H9 (cell line): ENCODE results near the gene FAM72D. TPM values are rescaled to one million over a fixed set of nuclear protein-coding genes. Genes with fewer than 3 reads are reported as not detected.
"Not testable (repeated sequence)": the region's sequence is repeated elsewhere in the genome, so short reads cannot be mapped to it uniquely, and the experiment has no call there.

Experiments
- DNase-seq: peaks from one replicate; pipeline ENCODE4 v3.0.0-alpha.2; 2017
- H2AFZ ChIP-seq: one replicate; pipeline ENCODE4 v1.6.1; 2013; ENCODE audit warnings: mild to moderate bottlenecking, low read length, control low read depth, moderate library complexity
- H2AK5ac ChIP-seq: 2 replicates; pipeline ENCODE4 v1.6.1; 2013; ENCODE audit warnings: low read length, control low read depth, mixed read lengths; ENCODE audit not compliant: insufficient read length
- H2BK120ac ChIP-seq: one replicate; pipeline ENCODE4 v1.6.1; 2013; ENCODE audit warnings: low read depth, mild to moderate bottlenecking, low read length, control low read depth, inconsistent platforms; ENCODE audit not compliant: poor library complexity, severe bottlenecking
- H2BK12ac ChIP-seq: 2 replicates; pipeline ENCODE4 v1.6.1; 2013; ENCODE audit warnings: low read length, control low read depth, mixed read lengths, low read depth; ENCODE audit not compliant: insufficient read length
- H2BK15ac ChIP-seq: 2 replicates; pipeline ENCODE4 v1.6.1; 2013; ENCODE audit warnings: low read depth, low read length, control low read depth
- H2BK20ac ChIP-seq: one replicate; pipeline ENCODE4 v1.6.1; 2013; ENCODE audit warnings: low read depth, mild to moderate bottlenecking, low read length, control low read depth, inconsistent platforms; ENCODE audit not compliant: poor library complexity, severe bottlenecking
- H2BK5ac ChIP-seq: 2 replicates; pipeline ENCODE4 v1.6.1; 2013; ENCODE audit warnings: low read length, control low read depth, mixed read lengths; ENCODE audit not compliant: insufficient read length
- H3K14ac ChIP-seq: 2 replicates; pipeline ENCODE4 v1.6.1; 2013; ENCODE audit warnings: low read length, control low read depth; ENCODE audit not compliant: insufficient read depth
- H3K18ac ChIP-seq: 2 replicates; pipeline ENCODE4 v1.6.1; 2013; ENCODE audit warnings: low read depth, mild to moderate bottlenecking, mixed read lengths, low read length, control low read depth; ENCODE audit not compliant: insufficient read length
- H3K23ac ChIP-seq: 2 replicates; pipeline ENCODE4 v1.6.1; 2013; ENCODE audit warnings: low read length, control low read depth, mixed read lengths, low read depth; ENCODE audit not compliant: insufficient read length
- H3K23me2 ChIP-seq: 2 replicates; pipeline ENCODE4 v1.6.1; 2013; ENCODE audit warnings: low read depth, mild to moderate bottlenecking, mixed read lengths, low read length, control low read depth; ENCODE audit not compliant: insufficient read length, poor library complexity, severe bottlenecking
- H3K27ac ChIP-seq: 2 replicates; pipeline ENCODE4 v1.5.1; 2013; ENCODE audit warnings: low read length, control low read depth, mixed read lengths, low read depth; ENCODE audit not compliant: insufficient read length
- H3K27me3 ChIP-seq: 2 replicates; pipeline ENCODE4 v1.6.1; 2013; ENCODE audit warnings: low read length, control low read depth, inconsistent platforms; ENCODE audit not compliant: insufficient read depth
- H3K4ac ChIP-seq: 2 replicates; pipeline ENCODE4 v1.6.1; 2013; ENCODE audit warnings: low read depth, mild to moderate bottlenecking, control low read depth, inconsistent platforms, low read length, moderate library complexity
- H3K4me1 ChIP-seq: 2 replicates; pipeline ENCODE4 v1.6.1; 2013; ENCODE audit warnings: low read length, control low read depth, inconsistent platforms; ENCODE audit not compliant: insufficient read depth
- H3K4me2 ChIP-seq: 2 replicates; pipeline ENCODE4 v1.6.1; 2013; ENCODE audit warnings: low read length, control low read depth, mixed read lengths; ENCODE audit not compliant: insufficient read length, insufficient read depth
- H3K56ac ChIP-seq: 2 replicates; pipeline ENCODE4 v1.6.1; 2013; ENCODE audit warnings: low read depth, mild to moderate bottlenecking, mixed read lengths, low read length, control low read depth; ENCODE audit not compliant: insufficient read length
- H3K79me1 ChIP-seq: 2 replicates; pipeline ENCODE4 v1.6.1; 2013; ENCODE audit warnings: low read depth, mild to moderate bottlenecking, moderate library complexity, low read length, control low read depth, inconsistent platforms; ENCODE audit not compliant: insufficient read depth, poor library complexity, severe bottlenecking
- H3K79me2 ChIP-seq: 2 replicates; pipeline ENCODE4 v1.6.1; 2013; ENCODE audit warnings: low read length, control low read depth, inconsistent platforms; ENCODE audit not compliant: insufficient read depth
- H3K9ac ChIP-seq: 2 replicates; pipeline ENCODE4 v1.6.1; 2013; ENCODE audit warnings: low read length, control low read depth, mixed read lengths; ENCODE audit not compliant: insufficient read length; ENCODE audit errors: extremely low read depth
- H3K9me3 ChIP-seq: one replicate; pipeline ENCODE4 v1.6.1; 2013; ENCODE audit warnings: low read depth, low read length, inconsistent platforms; ENCODE audit not compliant: control insufficient read depth
- H3T11ph ChIP-seq: one replicate; pipeline ENCODE4 v1.6.1; 2013; ENCODE audit warnings: mild to moderate bottlenecking, low read length, control low read depth, inconsistent platforms
- H4K20me1 ChIP-seq: one replicate; pipeline ENCODE4 v1.6.1; 2013; ENCODE audit not compliant: control insufficient read depth, insufficient read length, insufficient read depth
- H4K5ac ChIP-seq: 2 replicates; pipeline ENCODE4 v1.6.1; 2013; ENCODE audit warnings: low read depth, mild to moderate bottlenecking, mixed read lengths, low read length, control low read depth; ENCODE audit not compliant: insufficient read length
- H4K8ac ChIP-seq: replicated peaks from 2 replicates; pipeline ENCODE4 v1.6.1; 2013; ENCODE audit warnings: low read length, control low read depth, mixed read lengths, low read depth; ENCODE audit not compliant: insufficient read length
- H4K91ac ChIP-seq: 2 replicates; pipeline ENCODE4 v1.6.1; 2013; ENCODE audit warnings: low read depth, mild to moderate bottlenecking, moderate library complexity, mixed read lengths, low read length, control low read depth; ENCODE audit not compliant: insufficient read length
- H3K27ac Mint-ChIP-seq, 3 experiments: 2 replicates in 2 of 3; 3 replicates in 1 of 3; pipeline ENCODE4 v1.8.0; 2020 to 2021; ENCODE audit warnings: mixed read lengths in 3 of 3, mild to moderate bottlenecking in 1 of 3, moderate library complexity in 1 of 3
- H3K27me3 Mint-ChIP-seq: 2 replicates; pipeline ENCODE4 v1.8.0; 2021; ENCODE audit warnings: low read depth, mild to moderate bottlenecking, moderate library complexity, mixed read lengths
- H3K36me3 Mint-ChIP-seq, 3 experiments: 2 replicates in 2 of 3; 3 replicates in 1 of 3; pipeline ENCODE4 v1.8.0; 2020 to 2021; ENCODE audit warnings: low read depth in 3 of 3, mixed read lengths in 3 of 3; ENCODE audit not compliant: insufficient read depth in 1 of 3
- H3K4me1 Mint-ChIP-seq, 2 experiments: 2 replicates each; pipeline ENCODE4 v1.8.0; 2020; ENCODE audit warnings: mixed read lengths in 2 of 2
- H3K4me3 Mint-ChIP-seq, 2 experiments: 2 replicates in 1 of 2; 3 replicates in 1 of 2; pipeline ENCODE4 v1.8.0; 2020 to 2021; ENCODE audit warnings: mild to moderate bottlenecking in 2 of 2, mixed read lengths in 2 of 2, moderate library complexity in 1 of 2
- H3K9me3 Mint-ChIP-seq, 2 experiments: 2 replicates in 1 of 2; 3 replicates in 1 of 2; pipeline ENCODE4 v1.8.0; 2020; ENCODE audit warnings: mild to moderate bottlenecking in 2 of 2, mixed read lengths in 2 of 2, moderate library complexity in 1 of 2
- WGBS: extraction: QIAGEN DNeasy Blood & Tissue Kit; methylation state at CpG from one replicate; pipeline ENCODE4 v1.1.7; 2013; ENCODE audit warnings: missing lambda C conversion rate, low lambda C conversion rate, mixed read lengths; ENCODE audit not compliant: insufficient read length; ENCODE audit errors: extremely low coverage; 5-methylcytosine and 5-hydroxymethylcytosine counted together
- total RNA-seq: library from RNA; stranded (reverse); gene quantifications from 2 replicates; pipeline ENCODE4 v1.2.1, GENCODE V29; 2021

The FAM72D gene
- total RNA-seq, 1 experiment from 2014 or later = 6.0 TPM

- H3K27ac Mint-ChIP-seq, H4K20me1 ChIP-seq, H3K23ac ChIP-seq, H3K27ac ChIP-seq, DNase-seq, H3K27me3 Mint-ChIP-seq, H3K23me2 ChIP-seq, H3K4ac ChIP-seq, H2AK5ac ChIP-seq, H3K4me2 ChIP-seq, H2BK120ac ChIP-seq, H4K91ac ChIP-seq, H3K56ac ChIP-seq, H4K5ac ChIP-seq, H2BK5ac ChIP-seq, H2AFZ ChIP-seq, H3T11ph ChIP-seq, H3K18ac ChIP-seq, H3K79me2 ChIP-seq, H3K79me1 ChIP-seq, H3K4me1 ChIP-seq, H3K9me3 Mint-ChIP-seq, H3K4me1 Mint-ChIP-seq, H3K4me3 Mint-ChIP-seq, H2BK20ac ChIP-seq, H4K8ac ChIP-seq, H3K36me3 Mint-ChIP-seq, H2BK15ac ChIP-seq, H3K9me3 ChIP-seq, H3K9ac ChIP-seq, H2BK12ac ChIP-seq, H3K14ac ChIP-seq, H3K27me3 ChIP-seq: not testable (repeated sequence)
- WGBS = no CpG with 5 or more reads among the region's 6 CpGs
Measured at GRCh38 chr1:145074021-145074559, 21.7 kb upstream of the FAM72D start.

GRCh38 chr1:145076877-145077276 lies 18.9 kb upstream of the FAM72D start:
- not testable (repeated sequence) for H2AK5ac ChIP-seq, H3K9ac ChIP-seq, H3K36me3 Mint-ChIP-seq, H3K23ac ChIP-seq, DNase-seq, H4K20me1 ChIP-seq, H2BK12ac ChIP-seq, H3K23me2 ChIP-seq, H3K27ac ChIP-seq, H3K4ac ChIP-seq, H4K5ac ChIP-seq, H3K4me2 ChIP-seq, H3K79me2 ChIP-seq, H3K9me3 ChIP-seq, H2BK5ac ChIP-seq, H3K27ac Mint-ChIP-seq, H3K14ac ChIP-seq, H3K9me3 Mint-ChIP-seq, H3T11ph ChIP-seq, H2BK15ac ChIP-seq, H2BK20ac ChIP-seq, H3K27me3 ChIP-seq, H3K4me1 ChIP-seq, H3K18ac ChIP-seq, H3K27me3 Mint-ChIP-seq, H3K56ac ChIP-seq, H3K4me1 Mint-ChIP-seq, H4K91ac ChIP-seq, H4K8ac ChIP-seq, H2AFZ ChIP-seq, H3K4me3 Mint-ChIP-seq, H3K79me1 ChIP-seq, H2BK120ac ChIP-seq
- WGBS = no CpG with 5 or more reads among the region's 3 CpGs
